Cardiac fibroblast (primary cell): ENCODE results near the gene ZNF33B.
A peak's percentile ranks its signal among the peaks of the same experiment; 100 is the strongest.
"Not testable (repeated sequence)": the region's sequence is repeated elsewhere in the genome, so short reads cannot be mapped to it uniquely, and the experiment has no call there.

Source experiments
- DNase-seq, 2 donors: peaks; one replicate each; pipeline versions ENCODE4 v3.0.0 to v3.0.0-alpha.2; 2010; ENCODE audit warnings: low read depth in 2 of 2
- H3K4me3 ChIP-seq, 2 donors: replicated peaks in 1 of 2; 1 replicate in 1 of 2; 2 replicates in 1 of 2; pipeline ENCODE4 v1.5.1; 2011; ENCODE audit warnings: low read depth in 2 of 2, low read length in 2 of 2, mild to moderate bottlenecking in 2 of 2, moderate library complexity in 1 of 2
- TF ChIP-seq, protein P1 (sequence below): IDR thresholded peaks from one replicate; pipeline ENCODE4 v1.5.1; 2011; ENCODE audit warnings: low read depth, mild to moderate bottlenecking, low read length, inconsistent platforms

Gene ZNF33B

DNA sequence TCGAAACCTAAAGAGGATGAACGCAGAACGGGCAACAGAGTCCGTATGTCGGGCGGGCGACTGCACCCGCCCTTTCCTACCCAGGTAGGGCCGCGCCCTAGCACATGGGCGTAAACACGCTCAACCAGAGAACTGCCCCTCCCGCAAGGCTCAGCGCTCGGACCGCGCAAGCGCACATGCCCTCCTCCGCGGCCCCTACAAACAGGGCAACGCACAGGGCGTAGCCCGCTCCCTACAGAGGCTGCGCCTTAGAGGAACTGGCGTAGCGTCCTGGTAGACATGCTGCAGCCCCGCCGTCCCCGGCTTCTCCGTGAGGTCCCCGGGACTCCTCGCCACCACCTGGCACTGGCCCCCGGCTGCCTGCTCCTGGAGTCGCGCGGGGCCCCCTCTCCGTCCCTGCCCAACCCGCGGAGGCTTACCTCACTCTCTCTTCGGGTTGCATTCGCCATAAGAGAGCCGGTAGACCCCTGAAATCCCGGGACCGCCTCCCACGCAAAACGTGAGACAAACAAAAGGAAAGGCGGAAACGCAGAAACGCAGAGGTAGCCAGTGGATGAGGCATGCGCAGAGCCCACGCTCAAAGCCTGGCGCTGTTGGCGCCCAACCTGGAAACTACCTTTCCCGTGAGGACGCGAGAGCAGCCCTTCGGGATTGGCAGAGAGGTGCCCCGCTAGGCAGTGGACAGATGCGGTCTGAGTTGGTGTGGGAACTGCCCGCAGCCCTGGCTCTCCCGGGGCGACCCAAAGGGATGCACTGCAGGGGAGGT lies at the start of gene ZNF33B:
Gene ZNF33B, minus strand, starts transcription at position 516 of the 766 bp plus-strand sequence. CDS start 1,642 bp downstream, outside the sequence.
- TF ChIP-seq, protein P1, sequence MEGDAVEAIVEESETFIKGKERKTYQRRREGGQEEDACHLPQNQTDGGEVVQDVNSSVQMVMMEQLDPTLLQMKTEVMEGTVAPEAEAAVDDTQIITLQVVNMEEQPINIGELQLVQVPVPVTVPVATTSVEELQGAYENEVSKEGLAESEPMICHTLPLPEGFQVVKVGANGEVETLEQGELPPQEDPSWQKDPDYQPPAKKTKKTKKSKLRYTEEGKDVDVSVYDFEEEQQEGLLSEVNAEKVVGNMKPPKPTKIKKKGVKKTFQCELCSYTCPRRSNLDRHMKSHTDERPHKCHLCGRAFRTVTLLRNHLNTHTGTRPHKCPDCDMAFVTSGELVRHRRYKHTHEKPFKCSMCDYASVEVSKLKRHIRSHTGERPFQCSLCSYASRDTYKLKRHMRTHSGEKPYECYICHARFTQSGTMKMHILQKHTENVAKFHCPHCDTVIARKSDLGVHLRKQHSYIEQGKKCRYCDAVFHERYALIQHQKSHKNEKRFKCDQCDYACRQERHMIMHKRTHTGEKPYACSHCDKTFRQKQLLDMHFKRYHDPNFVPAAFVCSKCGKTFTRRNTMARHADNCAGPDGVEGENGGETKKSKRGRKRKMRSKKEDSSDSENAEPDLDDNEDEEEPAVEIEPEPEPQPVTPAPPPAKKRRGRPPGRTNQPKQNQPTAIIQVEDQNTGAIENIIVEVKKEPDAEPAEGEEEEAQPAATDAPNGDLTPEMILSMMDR, result no peak
- DNase-seq, result peak; percentile 95
- H3K4me3 ChIP-seq, result peak within 1 kb of the TSS; percentile 72 to 79

DNA sequence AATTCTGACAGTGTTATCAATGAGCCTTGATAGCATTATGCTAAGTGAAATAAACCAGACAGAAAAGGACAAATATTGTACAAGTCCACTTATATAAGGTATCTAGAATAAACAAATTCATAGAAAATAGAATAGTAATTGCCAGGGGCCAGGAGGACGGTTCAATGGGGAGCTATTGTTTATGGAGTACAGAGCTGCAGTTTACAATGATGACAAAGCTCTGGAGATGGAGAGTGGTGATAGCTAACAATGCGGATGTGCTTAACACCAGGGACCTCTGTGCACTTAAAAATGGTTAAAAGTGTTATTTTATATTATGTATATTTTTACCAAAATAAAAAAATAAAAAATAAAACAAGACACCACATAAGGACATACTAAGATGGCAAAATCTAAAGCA lies 46.1 kb upstream of the ZNF33B start:
- TF ChIP-seq, protein P1, result no peak
- H3K4me3 ChIP-seq, result no peak overlapping the region
- DNase-seq, result no peak

DNA sequence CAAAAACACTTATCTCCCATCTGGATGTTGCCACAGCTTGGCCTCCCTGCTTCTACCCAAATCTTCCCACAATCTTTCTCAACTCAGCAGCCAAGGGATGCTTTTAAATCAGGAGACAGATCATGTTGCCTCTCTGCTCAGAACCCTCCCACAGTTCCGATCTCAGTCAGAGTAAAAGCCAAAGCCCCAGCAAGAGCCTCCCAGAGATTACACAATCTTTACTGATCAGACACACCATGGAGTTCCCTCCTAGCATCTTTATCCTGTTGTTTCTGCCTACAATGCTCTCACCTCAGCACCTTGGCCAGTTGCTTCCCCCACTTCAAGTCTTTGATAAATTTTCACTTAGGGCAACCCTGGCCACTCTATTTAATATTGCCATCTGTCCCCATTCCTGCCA lies 41.9 kb upstream of the ZNF33B start:
- no peak overlapping the region for H3K4me3 ChIP-seq
- DNase-seq, result no peak
- TF ChIP-seq, protein P1, result no peak

DNA sequence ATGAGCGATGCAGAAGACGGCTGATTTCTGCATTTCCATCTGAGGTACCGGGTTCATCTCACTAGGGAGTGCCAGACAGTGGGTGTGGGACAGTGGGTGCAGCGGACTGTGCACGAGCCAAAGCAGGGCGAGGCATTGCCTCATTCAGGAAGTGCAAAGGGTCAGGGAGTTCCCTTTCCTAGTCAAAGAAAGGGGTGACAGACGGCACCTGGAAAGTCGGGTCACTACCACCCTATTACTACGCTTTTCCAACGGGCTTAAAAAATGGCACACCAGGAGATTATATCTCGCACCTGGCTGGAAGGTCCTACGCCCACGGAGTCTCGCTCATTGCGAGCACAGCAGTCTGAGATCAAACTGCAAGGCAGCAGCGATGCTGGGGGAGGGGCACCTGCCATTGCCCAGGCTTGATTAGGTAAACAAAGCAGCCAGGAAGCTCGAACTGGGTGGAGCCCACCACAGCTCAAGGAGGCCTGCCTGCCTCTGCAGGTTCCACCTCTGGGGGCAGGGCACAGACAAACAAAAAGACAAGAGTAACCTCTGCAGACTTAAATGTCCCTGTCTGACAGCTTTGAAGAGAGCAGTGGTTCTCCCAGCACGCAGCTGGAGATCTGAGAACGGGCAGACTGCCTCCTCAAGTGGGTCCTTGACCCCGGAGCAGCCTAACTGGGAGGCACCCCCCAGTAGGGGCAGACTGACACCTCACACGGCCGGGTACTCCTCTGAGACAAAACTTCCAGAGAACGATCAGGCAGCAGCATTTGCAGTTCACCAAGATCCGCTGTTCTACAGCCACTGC lies 27.0 kb upstream of the ZNF33B start:
- not testable (repeated sequence) for DNase-seq

DNA sequence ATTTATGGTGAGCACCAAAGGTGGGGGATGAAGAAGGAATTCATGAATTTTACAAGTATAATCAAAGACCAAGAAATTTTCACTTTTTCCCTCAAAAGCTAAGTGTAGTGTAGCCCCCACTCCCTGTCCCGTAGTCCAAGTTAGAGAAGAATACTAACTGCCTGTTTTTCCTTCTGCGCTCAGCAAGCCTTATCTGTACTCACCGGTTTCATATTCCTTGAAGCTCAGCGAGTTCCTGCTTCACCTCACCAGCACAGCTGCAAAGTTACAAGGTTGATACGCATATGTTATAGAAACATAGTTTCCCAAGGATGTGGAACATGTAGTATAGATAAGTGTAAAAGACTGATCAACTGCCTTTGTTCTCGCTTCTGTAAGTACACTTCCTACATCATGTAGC lies 16.0 kb upstream of the ZNF33B start:
- H3K4me3 ChIP-seq, result no peak overlapping the region
- DNase-seq, result no peak
- TF ChIP-seq, protein P1, result no peak

More for the DNA sequence above, 27.0 kb upstream of the ZNF33B start:
- not testable (repeated sequence) for H3K4me3 ChIP-seq

DNA sequence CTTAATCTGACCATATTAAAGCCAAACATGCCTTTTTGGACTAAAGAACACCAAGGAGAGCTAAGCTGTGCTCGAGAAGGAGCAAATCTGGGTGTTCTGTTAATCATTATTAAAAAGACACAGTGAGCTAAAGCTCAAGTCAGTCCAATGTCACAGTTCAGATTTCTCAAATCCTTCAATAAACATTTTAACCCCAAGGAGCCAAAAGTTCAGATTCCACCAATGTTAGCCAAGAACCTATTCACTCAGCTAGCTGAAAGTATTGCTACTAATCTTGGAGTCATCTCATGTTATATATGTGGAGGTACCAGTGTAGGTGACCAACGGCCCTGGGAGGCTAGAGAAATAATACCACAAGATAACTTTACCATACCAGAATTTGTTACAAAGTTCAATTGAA lies 14.5 kb upstream of the ZNF33B start:
- TF ChIP-seq, protein P1, result no peak
- no peak for DNase-seq
- no peak overlapping the region for H3K4me3 ChIP-seq

DNA sequence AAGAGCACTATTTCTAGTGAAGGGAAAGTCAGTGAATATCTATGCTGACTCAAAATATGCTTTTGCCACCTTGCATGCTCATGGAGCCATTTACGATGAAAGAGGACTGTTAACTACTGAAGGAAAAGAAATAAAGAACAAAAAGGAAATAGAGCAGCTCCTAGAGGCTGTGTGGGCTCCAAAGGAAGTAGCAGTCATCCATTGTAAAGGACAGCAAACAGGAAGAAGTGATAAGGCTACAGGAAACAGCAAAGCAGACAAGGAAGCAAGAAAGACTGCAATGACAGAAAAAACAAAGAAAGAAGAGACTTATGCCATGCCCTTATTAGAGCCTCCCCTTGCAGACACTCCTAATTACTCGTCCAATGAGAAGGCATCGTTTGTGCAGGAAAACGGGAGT lies 12.0 kb upstream of the ZNF33B start:
- DNase-seq, result no peak
- TF ChIP-seq, protein P1, result no peak
- H3K4me3 ChIP-seq, result no peak overlapping the region
